RWPE1 (cell line): Measurements from ENCODE around the gene EML5.

ENCODE experiments used
- CTCF ChIA-PET: fragments of 350-600 bp; sonication (Branson Sonifier 250); formaldehyde crosslinking; extraction: SDS; loops from one replicate; lab custom pipeline; 2021; lab: Yijun Ruan, JAX
- POLR2A ChIA-PET: fragments of 400-600 bp; formaldehyde crosslinking; extraction: SDS; loops from one replicate; lab custom pipeline; 2020; ENCODE audit warnings: antibody characterized with exemption; ENCODE audit not compliant: low non-redundant PET; lab: Yijun Ruan, JAX
- DNase-seq: peaks from one replicate; pipeline ENCODE4 v3.0.0; 2012; ENCODE audit warnings: low spot score
- H3K27ac ChIP-seq: fragments of 450-650 bp; 2 replicates; pipeline ENCODE4 v1.5.1; 2017
- CTCF ChIP-seq: fragments of 450-650 bp; conservative IDR thresholded peaks from 2 replicates; pipeline ENCODE4 v1.5.1; 2017; ENCODE audit warnings: low read depth, mild to moderate bottlenecking

EML5 gene

GRCh38 chr14:88792473-88793258 lies at the start of gene EML5:
TSS of gene EML5 (minus strand) at chr14:88792953. CDS start at chr14:88792503, 450 bp downstream.
- CTCF ChIA-PET, result interaction anchor here (0.6 kb wide), 3 partner anchors 66 to 1278 kb away, joined by 3 read pairs; no protein-coding TSS in a partner anchor
- no peak within 1 kb of the TSS for H3K27ac ChIP-seq
- POLR2A ChIA-PET, result no interaction called here
- TF ChIP-seq CTCF, result peak; percentile 60
- DNase-seq, result peak; percentile 69

GRCh38 chr14:88842414-88842813 lies 49.7 kb upstream of the EML5 start:
- ChIA-PET POLR2A (no interaction called here), CTCF (no interaction called here)
- no peak for DNase-seq
- no peak overlapping the region for H3K27ac ChIP-seq
- TF ChIP-seq CTCF, result no peak

GRCh38 chr14:88841741-88842140 lies 49.0 kb upstream of the EML5 start:
- CTCF ChIA-PET, result no interaction called here
- TF ChIP-seq CTCF, result no peak
- peak; percentile 11 for DNase-seq
- POLR2A ChIA-PET, result no interaction called here
- no peak overlapping the region for H3K27ac ChIP-seq

GRCh38 chr14:88840926-88841325 lies 48.2 kb upstream of the EML5 start:
- DNase-seq, result no peak
- ChIA-PET POLR2A (no interaction called here), CTCF (no interaction called here)
- H3K27ac ChIP-seq, result no peak overlapping the region
- TF ChIP-seq CTCF, result no peak

- DNase-seq, result no peak
- no peak for TF ChIP-seq CTCF
- ChIA-PET POLR2A (no interaction called here), CTCF (interaction anchor here (0.6 kb wide), 1 partner anchor 109 kb away, joined by 3 read pairs; no protein-coding TSS in a partner anchor)
- no peak overlapping the region for H3K27ac ChIP-seq
These were observed 45.3 kb upstream of the EML5 start for GRCh38 chr14:88838015-88838414.

GRCh38 chr14:88837495-88837894 lies 44.7 kb upstream of the EML5 start:
- no peak for DNase-seq
- ChIA-PET CTCF (interaction anchor here (0.7 kb wide), 1 partner anchor 1416 kb away, joined by 4 read pairs; no protein-coding TSS in a partner anchor), POLR2A (no interaction called here)
- H3K27ac ChIP-seq, result no peak overlapping the region
- TF ChIP-seq CTCF, result no peak
